SK-N-SH (cell line): Measurements from ENCODE around the gene RAI1. TPM values are rescaled to one million over a fixed set of nuclear protein-coding genes. Genes with fewer than 3 reads are reported as not detected.

Experiments used
- CTCF ChIA-PET: fragments of 300-600, 350-600 bp; formaldehyde crosslinking; extraction: SDS; loops from one replicate; lab custom pipeline; 2021; lab: Yijun Ruan, JAX
- POLR2A ChIA-PET: fragments of 350-600 bp; sonication (Branson Sonifier 250); formaldehyde crosslinking; extraction: SDS; loops from one replicate; lab custom pipeline; 2020; ENCODE audit warnings: antibody characterized with exemption, inconsistent platforms; lab: Yijun Ruan, JAX
- DNase-seq: peaks from one replicate; pipeline ENCODE4 v3.0.0; 2012
- H2AFZ ChIP-seq: fragments of 200-600 bp; sonication (generic); 2 replicates; pipeline ENCODE4 v1.8.1; 2016; ENCODE audit warnings: antibody characterized with exemption, mild to moderate bottlenecking, low read depth
- H3F3A ChIP-seq: fragments of 200-600 bp; sonication (generic); replicated peaks from 2 replicates; pipeline ENCODE3; 2016; ENCODE audit warnings: antibody characterized with exemption, mild to moderate bottlenecking; ENCODE audit not compliant: insufficient read depth
- H3K27ac ChIP-seq, 2 experiments: fragments of 200-500 bp in 1 of 2; fragments of 200-600 bp in 1 of 2; sonication (Bioruptor generic) in 1 of 2; sonication (generic), shearing (Covaris generic) in 1 of 2; 2 replicates each; pipeline versions ENCODE4 v1.5.1 to v1.6.1; 2014 to 2016; ENCODE audit warnings: low read depth in 2 of 2, inconsistent platforms in 1 of 2, low read length in 1 of 2, mild to moderate bottlenecking in 1 of 2, mixed read lengths in 1 of 2
- H3K27me3 ChIP-seq: fragments of 200-600 bp; sonication (generic), shearing (Covaris generic); 2 replicates; pipeline ENCODE4 v1.6.1; 2016; ENCODE audit warnings: mixed run types; ENCODE audit not compliant: insufficient read depth
- H3K36me3 ChIP-seq, 2 experiments: fragments of 200-500 bp in 1 of 2; fragments of 200-600 bp in 1 of 2; sonication (Bioruptor generic) in 1 of 2; sonication (generic) in 1 of 2; replicated peaks in 1 of 2; 2 replicates each; pipeline versions ENCODE3 to v1.5.1; 2014 to 2016; ENCODE audit warnings: low read length in 1 of 2, mild to moderate bottlenecking in 1 of 2; ENCODE audit not compliant: insufficient read depth in 2 of 2, control insufficient read depth in 1 of 2
- H3K4me1 ChIP-seq, 2 experiments: fragments of 200-500 bp in 1 of 2; fragments of 200-600 bp in 1 of 2; sonication (Bioruptor generic) in 1 of 2; sonication (generic), shearing (Covaris generic) in 1 of 2; 2 replicates each; pipeline versions ENCODE4 v1.5.1 to v1.6.1; 2014 to 2016; ENCODE audit warnings: low read depth in 1 of 2, low read length in 1 of 2, mixed run types in 1 of 2; ENCODE audit not compliant: insufficient read depth in 2 of 2, control insufficient read depth in 1 of 2
- H3K4me2 ChIP-seq: fragments of 200-600 bp; sonication (generic), shearing (Covaris generic); 2 replicates; pipeline ENCODE4 v1.6.1; 2017; ENCODE audit warnings: mixed run types
- H3K4me3 ChIP-seq, 2 experiments: fragments of 200-500 bp in 1 of 2; fragments of 200-600 bp in 1 of 2; sonication (Bioruptor generic) in 1 of 2; sonication (generic), shearing (Covaris generic) in 1 of 2; 2 replicates each; pipeline versions ENCODE4 v1.5.1 to v1.8.1; 2014 to 2016; ENCODE audit warnings: low read depth in 2 of 2, inconsistent platforms in 1 of 2, low read length in 1 of 2, mild to moderate bottlenecking in 1 of 2, mixed read lengths in 1 of 2, moderate library complexity in 1 of 2
- H3K79me2 ChIP-seq: fragments of 200-600 bp; sonication (generic); 2 replicates; pipeline ENCODE4 v1.8.1; 2017; ENCODE audit warnings: mild to moderate bottlenecking; ENCODE audit not compliant: insufficient read depth
- H3K9ac ChIP-seq: fragments of 200-600 bp; sonication (generic); 2 replicates; pipeline ENCODE4 v1.6.1; 2017; ENCODE audit warnings: mixed run types
- H3K9me2 ChIP-seq: fragments of 200-600 bp; sonication (generic); 2 replicates; pipeline ENCODE4 v1.6.1; 2017; ENCODE audit warnings: mixed run types
- H3K9me3 ChIP-seq: fragments of 200-600 bp; sonication (generic); 2 replicates; pipeline ENCODE4 v1.6.1; 2017; ENCODE audit warnings: mixed run types, mild to moderate bottlenecking, moderate library complexity
- H4K20me1 ChIP-seq: fragments of 200-600 bp; sonication (generic); 2 replicates; pipeline ENCODE4 v1.6.1; 2017; ENCODE audit warnings: mild to moderate bottlenecking, mixed run types; ENCODE audit not compliant: insufficient read depth
- CHD2 ChIP-seq: fragments of 150-350 bp; IDR thresholded peaks from 2 replicates; pipeline ENCODE4 v1.6.1; 2018; ENCODE audit warnings: low read length; ENCODE audit not compliant: partially characterized antibody
- EP300 ChIP-seq, 2 experiments: IDR thresholded peaks; 2 replicates each; pipeline versions ENCODE4 v1.4.0 to v1.6.1; 2012; ENCODE audit warnings: borderline replicate concordance in 1 of 2, low read depth in 1 of 2, low read length in 1 of 2
- EZH2phosphoT487 ChIP-seq: fragments of 200-600 bp; sonication (generic); IDR thresholded peaks from 2 replicates; pipeline ENCODE4 v1.6.1; 2017; ENCODE audit warnings: low read depth, mixed run types, mild to moderate bottlenecking, antibody characterized with exemption, moderate library complexity, borderline replicate concordance
- FOXJ3 ChIP-seq: sonication (generic); formaldehyde crosslinking; IDR thresholded peaks from 2 replicates; pipeline ENCODE4 v1.5.1; 2020; ENCODE audit warnings: mild to moderate bottlenecking, missing genetic modification reagents
- GATA2 ChIP-seq: sonication (generic); formaldehyde crosslinking; IDR thresholded peaks from 2 replicates; pipeline ENCODE4 v1.5.0; 2020; ENCODE audit warnings: mild to moderate bottlenecking, missing genetic modification reagents
- JUND ChIP-seq: IDR thresholded peaks from 2 replicates; pipeline ENCODE4 v1.4.0; 2012
- MAX ChIP-seq: IDR thresholded peaks from 2 replicates; pipeline ENCODE4 v1.4.0; 2012; ENCODE audit warnings: low read depth
- MEF2A ChIP-seq: IDR thresholded peaks from 2 replicates; pipeline ENCODE4 v1.4.0; 2012; ENCODE audit warnings: low read depth, borderline replicate concordance
- NFIC ChIP-seq: IDR thresholded peaks from 2 replicates; pipeline ENCODE4 v1.4.0; 2012; ENCODE audit warnings: borderline replicate concordance
- RCOR1 ChIP-seq: fragments of 150-350 bp; IDR thresholded peaks from 2 replicates; pipeline ENCODE4 v1.6.1; 2017; ENCODE audit warnings: antibody characterized with exemption, low read length
- SIN3A ChIP-seq: IDR thresholded peaks from 2 replicates; pipeline ENCODE4 v1.6.1; 2012; ENCODE audit warnings: low read depth, mild to moderate bottlenecking, low read length, moderate library complexity, borderline replicate concordance
- SMC3 ChIP-seq: IDR thresholded peaks from 2 replicates; pipeline ENCODE4 v1.6.1; 2012; ENCODE audit warnings: low read depth, low read length, improper control_type of control experiment
- TAF1 ChIP-seq: IDR thresholded peaks from 2 replicates; pipeline ENCODE4 v1.6.1; 2012; ENCODE audit warnings: low read depth, mild to moderate bottlenecking, low read length, moderate library complexity, borderline replicate concordance
- TEAD4 ChIP-seq: IDR thresholded peaks from 2 replicates; pipeline ENCODE4 v1.4.0; 2012; ENCODE audit warnings: mild to moderate bottlenecking, borderline replicate concordance; ENCODE audit not compliant: insufficient read depth
- YY1 ChIP-seq: IDR thresholded peaks from 2 replicates; pipeline ENCODE4 v1.4.0; 2012; ENCODE audit warnings: low read depth, mild to moderate bottlenecking
- WGBS: methylation state at CpG from one replicate; pipeline ENCODE4 v1.1.6; 2017; ENCODE audit warnings: low lambda C conversion rate; 5-methylcytosine and 5-hydroxymethylcytosine counted together
- polyA plus RNA-seq, 3 experiments: library from polyadenylated mRNA; depleted of rRNA; stranded (reverse); fragments of >200 nt; gene quantifications; 2 replicates each; pipeline ENCODE4 v1.2.3, GENCODE V29; 2012
- TF ChIP-seq, protein P1 (sequence below): IDR thresholded peaks from 2 replicates; pipeline ENCODE4 v1.4.0; 2012; ENCODE audit warnings: low read depth, borderline replicate concordance
- TF ChIP-seq, protein P2 (sequence below): fragments of 150-350 bp; IDR thresholded peaks from 2 replicates; pipeline ENCODE4 v1.6.1; 2017; ENCODE audit warnings: antibody characterized with exemption, low read length, low read depth, borderline replicate concordance

RAI1 gene
- polyA plus RNA-seq, 1 of the 3 experiments (the other 2 are of a cell fraction) = 4.7 TPM

DNA sequence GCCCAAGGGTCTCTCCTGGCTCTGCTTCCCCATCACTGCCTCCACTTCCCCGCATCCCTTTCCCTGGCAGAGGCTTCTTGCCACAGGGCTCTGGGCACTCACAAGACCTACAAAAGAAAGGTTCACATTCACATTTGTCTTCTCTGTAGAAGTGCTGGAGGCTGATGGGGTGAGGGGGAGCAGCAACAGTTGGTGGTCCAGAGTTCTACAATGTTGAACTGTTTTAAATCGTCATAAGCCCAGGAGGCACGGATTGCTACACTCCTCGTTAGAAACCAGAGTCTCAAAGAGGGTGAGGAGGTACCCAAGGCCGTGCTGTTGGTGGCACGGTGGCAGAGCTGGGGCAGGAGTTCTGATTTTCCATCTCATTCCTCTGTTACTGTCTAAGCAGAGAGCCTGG lies 5.8 kb upstream of the RAI1 start:
- Histone ChIP-seq H3K9me3 (no peaks in the 10 kb centered on the region), H3K27me3 (no peaks in the 10 kb centered on the region), H3F3A (no peaks in the 10 kb centered on the region), H3K9me2 (no peaks in the 10 kb centered on the region), H3K4me1 (peaks cover 0 to 5% of the 10 kb centered on the region in 2 experiments; a peak in 1 of 4 replicates), H4K20me1 (no peaks in the 10 kb centered on the region), H3K4me3 (no peak overlapping the region), H3K36me3 (no peaks in the 10 kb centered on the region), H3K9ac (no peak overlapping the region), H2AFZ (no peak overlapping the region), H3K4me2 (no peak overlapping the region), H3K27ac (no peak overlapping the region), H3K79me2 (no peaks in the 10 kb centered on the region)
- no peak for TF ChIP-seq NFIC
- ChIA-PET POLR2A (no interaction called here), CTCF (interaction anchor here (0.9 to 1.0 kb wide), 2 partner anchors 10 to 319 kb away, joined by 3 to 4 read pairs; no protein-coding TSS in a partner anchor)
- DNase-seq = no peak
- 80% methylated on average over 6 of the region's 6 CpGs for WGBS

DNA sequence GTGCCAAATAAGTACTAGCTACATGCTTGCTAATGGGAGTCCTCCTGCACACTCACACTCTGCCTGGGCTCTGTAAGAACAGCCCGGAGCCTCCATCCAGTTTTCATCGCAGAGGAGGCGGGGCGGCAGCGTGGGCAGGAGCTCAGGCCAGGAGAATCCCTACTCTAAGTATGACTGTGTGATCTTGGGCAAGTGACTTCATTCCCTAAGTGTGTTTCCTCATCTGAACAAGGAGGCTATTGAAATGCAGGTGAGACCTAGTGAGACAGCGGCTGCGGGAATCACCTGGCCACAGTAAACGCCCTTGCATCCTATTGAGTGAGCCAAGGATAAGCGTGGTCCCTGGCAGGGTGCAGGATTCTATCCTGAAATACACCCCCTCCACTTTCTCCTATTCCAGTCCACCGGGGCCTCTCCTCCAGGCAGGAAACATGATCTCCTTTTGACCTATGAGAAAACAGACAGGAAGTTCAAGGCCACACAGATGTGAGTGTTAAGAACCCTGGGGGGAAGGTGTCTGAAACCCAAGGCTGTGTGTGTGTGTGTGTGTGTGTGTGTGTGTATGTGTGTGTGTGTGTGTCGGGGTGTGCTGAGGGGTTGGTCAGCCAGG lies 5.2 kb upstream of the RAI1 start:
- Histone ChIP-seq H3K4me2 (no peak overlapping the region), H4K20me1 (no peaks in the 10 kb centered on the region), H3K9me2 (no peaks in the 10 kb centered on the region), H3K9ac (no peak overlapping the region), H3K4me3 (no peak overlapping the region), H3K27me3 (no peaks in the 10 kb centered on the region), H3K27ac (no peak overlapping the region), H3F3A (no peaks in the 10 kb centered on the region), H3K36me3 (no peaks in the 10 kb centered on the region), H3K4me1 (peaks cover 0 to 7% of the 10 kb centered on the region in 2 experiments; a peak in 1 of 4 replicates), H3K79me2 (no peaks in the 10 kb centered on the region), H2AFZ (no peak overlapping the region), H3K9me3 (no peaks in the 10 kb centered on the region)
- CTCF ChIA-PET = interaction anchor here (1.0 kb wide), 1 partner anchor 320 kb away, joined by 4 read pairs; no protein-coding TSS in a partner anchor
- TF ChIP-seq FOXJ3 (CRISPR knock-in tag) = no peak
- TF ChIP-seq RCOR1 = no peak
- TF ChIP-seq, protein P1, sequence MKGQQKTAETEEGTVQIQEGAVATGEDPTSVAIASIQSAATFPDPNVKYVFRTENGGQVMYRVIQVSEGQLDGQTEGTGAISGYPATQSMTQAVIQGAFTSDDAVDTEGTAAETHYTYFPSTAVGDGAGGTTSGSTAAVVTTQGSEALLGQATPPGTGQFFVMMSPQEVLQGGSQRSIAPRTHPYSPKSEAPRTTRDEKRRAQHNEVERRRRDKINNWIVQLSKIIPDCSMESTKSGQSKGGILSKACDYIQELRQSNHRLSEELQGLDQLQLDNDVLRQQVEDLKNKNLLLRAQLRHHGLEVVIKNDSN = no peak
- WGBS = 73% methylated on average over 10 of the region's 11 CpGs
- POLR2A ChIA-PET = interaction anchor here (0.6 kb wide), 1 partner anchor 1363 kb away, joined by 3 read pairs; no protein-coding TSS in a partner anchor
- no peak for DNase-seq

- no peaks in the 10 kb centered on the region for H4K20me1 ChIP-seq
- CTCF ChIA-PET = interaction anchor here (0.9 kb wide), 1 partner anchor 109 kb away, joined by 3 read pairs; no protein-coding TSS in a partner anchor
- DNase-seq = no peak
- no peaks in the 10 kb centered on the region for H3K36me3 ChIP-seq
- no peak overlapping the region for H2AFZ ChIP-seq
- TF ChIP-seq MAX (no peak), FOXJ3 (CRISPR knock-in tag) (no peak), TEAD4 (no peak), GATA2 (CRISPR knock-in tag) (no peak), SMC3 (no peak), YY1 (no peak), EP300 (IDR thresholded peaks at IDR 0.05; ENCODE audit: borderline replicate concordance in 1 of 2, low read depth in 1 of 2, low read length in 1 of 2) (no peak), JUND (no peak), CHD2 (no peak), EZH2phosphoT487 (no peak), RCOR1 (no peak), SIN3A (no peak), TAF1 (no peak), MEF2A (no peak)
- TF ChIP-seq, protein P2, sequence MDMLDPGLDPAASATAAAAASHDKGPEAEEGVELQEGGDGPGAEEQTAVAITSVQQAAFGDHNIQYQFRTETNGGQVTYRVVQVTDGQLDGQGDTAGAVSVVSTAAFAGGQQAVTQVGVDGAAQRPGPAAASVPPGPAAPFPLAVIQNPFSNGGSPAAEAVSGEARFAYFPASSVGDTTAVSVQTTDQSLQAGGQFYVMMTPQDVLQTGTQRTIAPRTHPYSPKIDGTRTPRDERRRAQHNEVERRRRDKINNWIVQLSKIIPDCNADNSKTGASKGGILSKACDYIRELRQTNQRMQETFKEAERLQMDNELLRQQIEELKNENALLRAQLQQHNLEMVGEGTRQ = no peak
- TF ChIP-seq, protein P1 = no peak
- TF ChIP-seq, all 33 proteins: peak for 0
- Histone ChIP-seq H3K27ac (no peak overlapping the region), H3K9ac (no peak overlapping the region), H3K4me3 (no peak overlapping the region), H3K9me3 (no peaks in the 10 kb centered on the region), H3F3A (no peaks in the 10 kb centered on the region), H3K9me2 (no peaks in the 10 kb centered on the region), H3K4me2 (no peak overlapping the region), H3K27me3 (no peaks in the 10 kb centered on the region), H3K4me1 (peaks cover 0 to 7% of the 10 kb centered on the region in 2 experiments; a peak in 1 of 4 replicates), H3K79me2 (peaks cover 2% of the 10 kb centered on the region; the same call in 1 of the 2 replicates)
- POLR2A ChIA-PET = interaction anchor here (0.6 kb wide), 1 partner anchor 1364 kb away, joined by 3 read pairs; no protein-coding TSS in a partner anchor
- WGBS = 98% methylated on average over 6 of the region's 6 CpGs
Observed at GRCh38 chr17:17676752-17677151, 4.5 kb upstream of the RAI1 start.
